GM12878 (cell line): ENCODE measurements around the gene STK17A. TPM values are rescaled to one million over a fixed set of nuclear protein-coding genes. Genes with fewer than 3 reads are reported as not detected.

Experiments
- ATF7 ChIP-seq: fragments of 450-650 bp; IDR thresholded peaks from 2 replicates; pipeline ENCODE4 v1.6.1; 2016; ENCODE audit warnings: low read depth, mild to moderate bottlenecking
- CBX5 ChIP-seq: sonication (generic); IDR thresholded peaks from 2 replicates; pipeline ENCODE4 v1.6.1; 2016; ENCODE audit warnings: low read depth, moderate library complexity, mild to moderate bottlenecking, inconsistent platforms
- CTCF ChIP-seq, 3 experiments: IDR thresholded peaks in 2 of 3; conservative IDR thresholded peaks in 1 of 3; 2 replicates each; pipeline ENCODE4 v1.5.1; 2011; ENCODE audit warnings: low read depth in 3 of 3, low read length in 3 of 3, mild to moderate bottlenecking in 3 of 3, control low read depth in 2 of 3, moderate library complexity in 2 of 3, inconsistent platforms in 1 of 3, mixed read lengths in 1 of 3; ENCODE audit not compliant: control insufficient read depth in 2 of 3, insufficient read depth in 1 of 3; ENCODE audit errors: extremely low read depth in 1 of 3
- EED ChIP-seq: sonication (generic); IDR thresholded peaks from 2 replicates; pipeline ENCODE4 v1.6.1; 2016; ENCODE audit warnings: antibody characterized with exemption, low read depth
- EP300 ChIP-seq, 2 experiments: fragments of 150-350 bp in 1 of 2; IDR thresholded peaks; 2 replicates each; pipeline ENCODE4 v1.6.1; 2011 to 2012; ENCODE audit warnings: low read depth in 2 of 2, low read length in 2 of 2, borderline replicate concordance in 1 of 2, improper control_type of control experiment in 1 of 2, inconsistent platforms in 1 of 2; ENCODE audit not compliant: control insufficient read depth in 1 of 2
- HCFC1 ChIP-seq: fragments of 150-350 bp; IDR thresholded peaks from 2 replicates; pipeline ENCODE4 v1.6.1; 2014; ENCODE audit warnings: low read length
- IKZF1 ChIP-seq: fragments of 450-650 bp; conservative IDR thresholded peaks from 2 replicates; pipeline ENCODE4 v1.6.1; 2017; ENCODE audit warnings: antibody characterized with exemption, mild to moderate bottlenecking
- NFIC ChIP-seq: IDR thresholded peaks from 2 replicates; pipeline ENCODE4 v1.6.1; 2012; ENCODE audit warnings: low read depth, mild to moderate bottlenecking, inconsistent platforms, low read length, moderate library complexity
- NR2C2 ChIP-seq: IDR thresholded peaks from 2 replicates; pipeline ENCODE4 v1.6.1; 2011; ENCODE audit warnings: borderline replicate concordance, low read depth; ENCODE audit not compliant: control insufficient read depth, insufficient read length
- RBBP5 ChIP-seq: fragments of 200-600 bp; sonication (generic); conservative IDR thresholded peaks from 2 replicates; pipeline ENCODE4 v1.6.1; 2016
- TBL1XR1 ChIP-seq: IDR thresholded peaks from 2 replicates; pipeline ENCODE4 v1.6.1; 2012; ENCODE audit warnings: low read depth, low read length, improper control_type of control experiment
- ZBED1 ChIP-seq: IDR thresholded peaks from 2 replicates; pipeline ENCODE4 v1.6.1; 2016; ENCODE audit warnings: borderline replicate concordance
- polyA plus RNA-seq, 11 experiments: library from polyadenylated mRNA; depleted of rRNA in 4 of 11; unstranded in 6 of 11; stranded (reverse) in 5 of 11; fragments of >200 nt; fragmentation: Nextera tagmentation in 4 of 11; fragmentation: Illumina TruSeq in 1 of 11; extraction: Ambion mirVana in 4 of 11; extraction: Trizol in 1 of 11; gene quantifications; 1 replicate in 1 of 11; 2 replicates in 10 of 11; pipeline versions ENCODE4 v1.2.1 to v1.2.3, GENCODE V29; 2011 to 2016; ENCODE audit warnings: inconsistent platforms in 2 of 11, missing spikeins in 2 of 11, low read depth in 1 of 11
- total RNA-seq, 4 experiments: library from RNA; depleted of rRNA in 3 of 4; stranded (reverse); fragments of >200 nt in 3 of 4; fragmentation: Illumina TruSeq in 1 of 4; extraction: Trizol in 1 of 4; gene quantifications; 2 replicates each; pipeline versions ENCODE4 v1.2.1 to v1.2.3, GENCODE V29; 2013 to 2021
- TF ChIP-seq, protein P1 (sequence below): IDR thresholded peaks from 2 replicates; pipeline ENCODE4 v1.6.1; 2012; ENCODE audit warnings: mild to moderate bottlenecking, low read depth, low read length
- TF ChIP-seq, protein P2 (sequence below): fragments of 450-650 bp; IDR thresholded peaks from 2 replicates; pipeline ENCODE4 v1.6.1; 2017; ENCODE audit warnings: antibody characterized with exemption, mild to moderate bottlenecking, moderate library complexity
- TF ChIP-seq, protein P3 (sequence below): IDR thresholded peaks from 2 replicates; pipeline ENCODE4 v1.6.1; 2012; ENCODE audit warnings: low read length, inconsistent platforms

Gene STK17A
- total and polyA plus RNA-seq, 10 of the 15 experiments (the other 5 are each of a cell fraction or from before 2014, with no cell fraction given), result 18.5 to 91.6 (median 70.8) TPM

GRCh38 chr7:43648473-43649406, 65.8 kb downstream of the STK17A start (continued):
- TF ChIP-seq, protein P1, sequence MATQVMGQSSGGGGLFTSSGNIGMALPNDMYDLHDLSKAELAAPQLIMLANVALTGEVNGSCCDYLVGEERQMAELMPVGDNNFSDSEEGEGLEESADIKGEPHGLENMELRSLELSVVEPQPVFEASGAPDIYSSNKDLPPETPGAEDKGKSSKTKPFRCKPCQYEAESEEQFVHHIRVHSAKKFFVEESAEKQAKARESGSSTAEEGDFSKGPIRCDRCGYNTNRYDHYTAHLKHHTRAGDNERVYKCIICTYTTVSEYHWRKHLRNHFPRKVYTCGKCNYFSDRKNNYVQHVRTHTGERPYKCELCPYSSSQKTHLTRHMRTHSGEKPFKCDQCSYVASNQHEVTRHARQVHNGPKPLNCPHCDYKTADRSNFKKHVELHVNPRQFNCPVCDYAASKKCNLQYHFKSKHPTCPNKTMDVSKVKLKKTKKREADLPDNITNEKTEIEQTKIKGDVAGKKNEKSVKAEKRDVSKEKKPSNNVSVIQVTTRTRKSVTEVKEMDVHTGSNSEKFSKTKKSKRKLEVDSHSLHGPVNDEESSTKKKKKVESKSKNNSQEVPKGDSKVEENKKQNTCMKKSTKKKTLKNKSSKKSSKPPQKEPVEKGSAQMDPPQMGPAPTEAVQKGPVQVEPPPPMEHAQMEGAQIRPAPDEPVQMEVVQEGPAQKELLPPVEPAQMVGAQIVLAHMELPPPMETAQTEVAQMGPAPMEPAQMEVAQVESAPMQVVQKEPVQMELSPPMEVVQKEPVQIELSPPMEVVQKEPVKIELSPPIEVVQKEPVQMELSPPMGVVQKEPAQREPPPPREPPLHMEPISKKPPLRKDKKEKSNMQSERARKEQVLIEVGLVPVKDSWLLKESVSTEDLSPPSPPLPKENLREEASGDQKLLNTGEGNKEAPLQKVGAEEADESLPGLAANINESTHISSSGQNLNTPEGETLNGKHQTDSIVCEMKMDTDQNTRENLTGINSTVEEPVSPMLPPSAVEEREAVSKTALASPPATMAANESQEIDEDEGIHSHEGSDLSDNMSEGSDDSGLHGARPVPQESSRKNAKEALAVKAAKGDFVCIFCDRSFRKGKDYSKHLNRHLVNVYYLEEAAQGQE, result peak; percentile 53; the same call in 1 of the 2 replicates
- TF ChIP-seq ATF7 (peak; percentile 83), EP300 (IDR thresholded peaks at IDR 0.05; ENCODE audit: borderline replicate concordance in 1 of 2, control insufficient read depth in 1 of 2, low read depth in 2 of 2, low read length in 2 of 2) (peak; percentile 91 to 95), RBBP5 (no peak), IKZF1 (peak; percentile 83), ZBED1 (peak; percentile 91; the same call in 1 of the 2 replicates), TBL1XR1 (peak; percentile 99), NFIC (peak; percentile 97), EED (peak; percentile 96), CTCF (IDR thresholded peaks at IDR 0.05 in 2 of 3, conservative IDR thresholded peaks at IDR 0.05 in 1 of 3; ENCODE audit: control insufficient read depth in 2 of 3, extremely low read depth in 1 of 3, insufficient read depth in 1 of 3, low read depth in 3 of 3, low read length in 3 of 3) (no peak), HCFC1 (no peak), CBX5 (peak; percentile 96), NR2C2 (no peak)
- TF ChIP-seq, protein P2, sequence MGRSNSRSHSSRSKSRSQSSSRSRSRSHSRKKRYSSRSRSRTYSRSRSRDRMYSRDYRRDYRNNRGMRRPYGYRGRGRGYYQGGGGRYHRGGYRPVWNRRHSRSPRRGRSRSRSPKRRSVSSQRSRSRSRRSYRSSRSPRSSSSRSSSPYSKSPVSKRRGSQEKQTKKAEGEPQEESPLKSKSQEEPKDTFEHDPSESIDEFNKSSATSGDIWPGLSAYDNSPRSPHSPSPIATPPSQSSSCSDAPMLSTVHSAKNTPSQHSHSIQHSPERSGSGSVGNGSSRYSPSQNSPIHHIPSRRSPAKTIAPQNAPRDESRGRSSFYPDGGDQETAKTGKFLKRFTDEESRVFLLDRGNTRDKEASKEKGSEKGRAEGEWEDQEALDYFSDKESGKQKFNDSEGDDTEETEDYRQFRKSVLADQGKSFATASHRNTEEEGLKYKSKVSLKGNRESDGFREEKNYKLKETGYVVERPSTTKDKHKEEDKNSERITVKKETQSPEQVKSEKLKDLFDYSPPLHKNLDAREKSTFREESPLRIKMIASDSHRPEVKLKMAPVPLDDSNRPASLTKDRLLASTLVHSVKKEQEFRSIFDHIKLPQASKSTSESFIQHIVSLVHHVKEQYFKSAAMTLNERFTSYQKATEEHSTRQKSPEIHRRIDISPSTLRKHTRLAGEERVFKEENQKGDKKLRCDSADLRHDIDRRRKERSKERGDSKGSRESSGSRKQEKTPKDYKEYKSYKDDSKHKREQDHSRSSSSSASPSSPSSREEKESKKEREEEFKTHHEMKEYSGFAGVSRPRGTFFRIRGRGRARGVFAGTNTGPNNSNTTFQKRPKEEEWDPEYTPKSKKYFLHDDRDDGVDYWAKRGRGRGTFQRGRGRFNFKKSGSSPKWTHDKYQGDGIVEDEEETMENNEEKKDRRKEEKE, result no peak
- TF ChIP-seq, protein P3, sequence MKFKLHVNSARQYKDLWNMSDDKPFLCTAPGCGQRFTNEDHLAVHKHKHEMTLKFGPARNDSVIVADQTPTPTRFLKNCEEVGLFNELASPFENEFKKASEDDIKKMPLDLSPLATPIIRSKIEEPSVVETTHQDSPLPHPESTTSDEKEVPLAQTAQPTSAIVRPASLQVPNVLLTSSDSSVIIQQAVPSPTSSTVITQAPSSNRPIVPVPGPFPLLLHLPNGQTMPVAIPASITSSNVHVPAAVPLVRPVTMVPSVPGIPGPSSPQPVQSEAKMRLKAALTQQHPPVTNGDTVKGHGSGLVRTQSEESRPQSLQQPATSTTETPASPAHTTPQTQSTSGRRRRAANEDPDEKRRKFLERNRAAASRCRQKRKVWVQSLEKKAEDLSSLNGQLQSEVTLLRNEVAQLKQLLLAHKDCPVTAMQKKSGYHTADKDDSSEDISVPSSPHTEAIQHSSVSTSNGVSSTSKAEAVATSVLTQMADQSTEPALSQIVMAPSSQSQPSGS, result peak; percentile 92
